Measurements from ENCODE around the gene PRODH. TPM values are rescaled to one million over a fixed set of nuclear protein-coding genes. Genes with fewer than 3 reads are reported as not detected.
"Not testable (repeated sequence)": the region's sequence is repeated elsewhere in the genome, so short reads cannot be mapped to it uniquely, and the experiment has no call there.

The PRODH gene
- total RNA-seq, 4 donors from 2014 or later = 48.3 to 202 (median 147) TPM

DNA sequence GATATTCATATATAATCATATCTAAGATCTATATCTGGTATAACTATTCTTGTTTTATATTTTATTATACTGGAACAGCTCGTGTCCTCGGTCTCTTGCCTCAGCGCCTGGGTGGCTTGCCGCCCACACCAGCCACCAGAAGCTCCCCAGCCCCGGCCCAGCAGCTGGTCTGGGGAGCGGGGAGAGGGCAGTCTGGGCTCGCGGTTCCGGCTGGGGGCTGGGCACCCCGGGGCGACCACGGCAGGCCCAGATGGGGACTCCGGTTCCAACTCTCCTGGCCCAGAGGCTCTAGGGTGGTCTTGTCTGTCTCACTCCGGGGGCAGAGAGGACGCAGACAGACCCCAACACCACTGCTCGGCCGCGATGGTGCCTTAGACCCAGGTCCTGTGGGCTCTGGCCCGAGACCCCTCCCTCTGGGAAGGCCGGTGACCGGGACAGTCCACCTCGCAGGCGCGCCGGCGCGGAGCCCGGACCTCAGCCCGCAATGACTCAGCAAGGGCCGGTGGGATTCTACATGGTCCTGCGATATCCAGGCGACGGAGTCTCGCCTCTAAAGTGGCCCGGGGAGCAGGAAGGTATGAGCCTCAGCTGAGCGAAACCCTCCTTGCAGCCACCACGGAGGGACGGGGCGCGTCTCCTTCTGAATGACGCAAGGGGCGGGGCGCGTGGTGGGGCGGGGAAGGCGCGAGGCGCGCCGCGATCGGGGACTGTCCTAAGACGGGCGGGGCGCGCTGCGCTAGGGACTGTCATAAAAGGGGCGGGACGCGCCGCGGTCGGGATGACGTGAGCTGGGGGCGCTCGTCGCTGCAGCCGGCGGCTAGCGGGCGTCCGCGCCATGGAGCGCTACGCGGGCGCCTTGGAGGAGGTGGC is 30.3 kb downstream of the PRODH start, which contains the start of gene DGCR6:
Gene DGCR6, plus strand, starts transcription at position 781 of the 870 bp plus-strand sequence. Its CDS starts 55 bp downstream, at position 836.
- no peak within 1 kb of the TSS for H3K4me3 ChIP-seq
- H3K27me3 ChIP-seq = no peaks in the 10 kb centered on the region
- H3K27ac ChIP-seq = no peak within 1 kb of the TSS
- DNase-seq (ENCODE audit: low spot score in 2 of 2) = no peak
- no CpG with 5 or more reads among the region's 77 CpGs for WGBS, 2 donors
- no peak for TF ChIP-seq EP300 (IDR thresholded peaks at IDR 0.05)
- TF ChIP-seq, protein P1, sequence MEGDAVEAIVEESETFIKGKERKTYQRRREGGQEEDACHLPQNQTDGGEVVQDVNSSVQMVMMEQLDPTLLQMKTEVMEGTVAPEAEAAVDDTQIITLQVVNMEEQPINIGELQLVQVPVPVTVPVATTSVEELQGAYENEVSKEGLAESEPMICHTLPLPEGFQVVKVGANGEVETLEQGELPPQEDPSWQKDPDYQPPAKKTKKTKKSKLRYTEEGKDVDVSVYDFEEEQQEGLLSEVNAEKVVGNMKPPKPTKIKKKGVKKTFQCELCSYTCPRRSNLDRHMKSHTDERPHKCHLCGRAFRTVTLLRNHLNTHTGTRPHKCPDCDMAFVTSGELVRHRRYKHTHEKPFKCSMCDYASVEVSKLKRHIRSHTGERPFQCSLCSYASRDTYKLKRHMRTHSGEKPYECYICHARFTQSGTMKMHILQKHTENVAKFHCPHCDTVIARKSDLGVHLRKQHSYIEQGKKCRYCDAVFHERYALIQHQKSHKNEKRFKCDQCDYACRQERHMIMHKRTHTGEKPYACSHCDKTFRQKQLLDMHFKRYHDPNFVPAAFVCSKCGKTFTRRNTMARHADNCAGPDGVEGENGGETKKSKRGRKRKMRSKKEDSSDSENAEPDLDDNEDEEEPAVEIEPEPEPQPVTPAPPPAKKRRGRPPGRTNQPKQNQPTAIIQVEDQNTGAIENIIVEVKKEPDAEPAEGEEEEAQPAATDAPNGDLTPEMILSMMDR (IDR thresholded peaks at IDR 0.05) = no peak
- no peak for TF ChIP-seq POLR2A (IDR thresholded peaks at IDR 0.05)
- H3K36me3 ChIP-seq = no peaks in the 10 kb centered on the region
- no peaks in the 10 kb centered on the region for H3K4me1 ChIP-seq
- H3K9me3 ChIP-seq = no peaks in the 10 kb centered on the region

DNA sequence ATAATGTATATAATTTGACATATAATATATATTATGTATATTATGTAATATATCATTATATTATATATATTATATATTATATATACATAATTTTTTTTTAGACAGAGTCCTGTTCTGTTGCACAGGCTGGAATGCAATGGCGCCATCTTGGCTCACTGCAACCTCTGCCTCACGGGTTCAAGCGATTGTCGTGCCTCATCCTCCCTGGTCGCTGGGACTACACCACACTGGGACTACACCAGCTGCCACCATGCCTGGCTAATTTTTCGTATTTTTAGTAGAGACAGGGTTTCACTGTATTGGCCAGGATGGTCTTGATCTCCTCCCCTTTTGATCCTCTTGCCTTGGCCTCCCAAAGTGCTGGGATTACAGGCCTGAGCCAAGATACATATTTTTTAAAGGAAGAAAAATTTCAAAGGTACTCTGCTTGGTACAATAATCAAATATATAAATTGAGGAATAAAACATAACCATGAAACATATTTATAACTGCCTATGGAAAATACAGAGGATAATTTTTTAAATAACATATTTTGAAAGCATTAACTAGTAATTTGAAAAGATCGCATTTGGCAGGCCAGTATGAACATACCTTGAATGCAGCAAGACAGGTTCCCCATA is 39.9 kb downstream of the PRODH start:
- H3K4me1 ChIP-seq; H3K27ac ChIP-seq; H3K4me3 ChIP-seq; DNase-seq (ENCODE audit: low spot score in 2 of 2); H3K9me3 ChIP-seq; H3K36me3 ChIP-seq; H3K27me3 ChIP-seq: not testable (repeated sequence)
- WGBS, 2 donors = 86 to 94% methylated on average over 1 to 6 of the region's 7 CpGs

DNA sequence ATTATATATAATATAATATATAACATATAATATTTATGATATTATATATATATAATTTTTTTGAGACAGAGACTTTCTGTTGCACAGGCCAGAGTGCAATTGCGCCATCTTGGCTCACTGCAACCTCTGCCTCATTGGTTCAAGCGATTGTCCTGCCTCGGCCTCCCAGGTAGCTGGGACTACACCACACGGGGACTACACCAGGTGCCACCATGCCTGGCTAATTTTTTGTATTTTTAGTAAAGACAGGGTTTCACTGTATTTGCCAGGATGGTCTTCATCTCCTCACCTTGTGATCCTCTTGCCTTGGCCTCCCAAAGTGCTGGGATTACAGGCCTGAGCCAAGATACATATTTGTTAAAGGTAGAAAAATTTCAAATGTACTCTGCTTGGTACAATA is 42.3 kb downstream of the PRODH start:
- not testable (repeated sequence) for H3K27ac ChIP-seq; H3K4me1 ChIP-seq; H3K4me3 ChIP-seq; H3K9me3 ChIP-seq; H3K36me3 ChIP-seq; DNase-seq (ENCODE audit: low spot score in 2 of 2); H3K27me3 ChIP-seq
- no CpG with 5 or more reads among the region's 4 CpGs for whole genome bisulfite sequencing, 2 donors

DNA sequence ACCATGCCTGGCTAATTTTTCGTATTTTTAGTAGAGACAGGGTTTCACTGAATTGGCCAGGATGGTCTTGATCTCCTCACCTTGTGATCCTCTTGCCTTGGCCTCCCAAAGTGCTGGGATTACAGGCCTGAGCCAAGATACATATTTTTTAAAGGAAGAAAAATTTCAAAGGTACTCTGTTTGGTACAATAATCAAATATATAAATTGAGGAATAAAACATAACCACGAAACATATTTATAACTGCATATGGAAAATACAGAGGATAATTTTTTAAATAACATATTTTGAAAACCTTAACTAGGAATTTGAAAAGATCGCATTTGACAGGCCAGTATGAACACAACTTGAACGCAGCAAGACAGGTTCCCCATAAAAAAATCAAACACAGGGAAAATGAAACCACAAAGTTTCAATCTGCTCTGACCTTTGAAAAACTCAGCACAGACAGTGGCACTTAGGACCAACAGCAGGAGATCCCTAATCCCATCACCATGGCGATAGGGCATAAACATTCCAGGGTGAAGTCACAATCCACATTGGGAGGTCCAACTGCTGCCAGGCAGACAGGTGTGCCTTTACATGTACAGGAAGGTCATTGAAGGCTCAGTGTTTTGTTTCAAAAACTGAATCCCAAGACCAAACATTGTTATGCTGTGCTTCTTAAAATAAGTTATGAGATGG is 45.4 kb downstream of the PRODH start:
- DNase-seq (ENCODE audit: low spot score in 2 of 2); H3K4me3 ChIP-seq; H3K27ac ChIP-seq; H3K4me1 ChIP-seq; H3K9me3 ChIP-seq; H3K27me3 ChIP-seq; H3K36me3 ChIP-seq: not testable (repeated sequence)
- 64 to 100% methylated on average over 1 of the region's 5 CpGs for WGBS, 2 donors

DNA sequence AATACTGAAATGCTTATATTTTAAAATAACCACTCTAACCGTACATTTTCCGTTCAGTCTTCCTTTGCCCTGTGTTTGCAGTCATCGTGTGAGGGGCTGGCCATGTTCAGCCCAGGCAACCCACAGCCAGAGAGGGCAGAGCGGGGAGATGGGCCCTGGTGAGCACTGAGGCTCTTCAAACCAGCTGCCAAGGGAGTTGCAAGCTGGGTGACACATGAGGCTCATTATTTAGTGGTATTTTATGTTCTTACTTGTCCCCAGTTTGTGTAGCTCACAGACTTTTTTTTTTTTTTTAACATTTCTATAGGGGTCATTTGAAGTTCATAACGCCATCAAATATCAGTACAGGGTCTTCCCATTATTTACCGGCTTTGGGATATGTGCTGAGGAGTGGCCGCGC is 48.0 kb downstream of the PRODH start:
- Histone ChIP-seq H3K27me3 (no peaks in the 10 kb centered on the region), H3K9me3 (no peaks in the 10 kb centered on the region), H3K4me1 (no peaks in the 10 kb centered on the region), H3K27ac (no peak overlapping the region), H3K36me3 (no peaks in the 10 kb centered on the region), H3K4me3 (no peak overlapping the region)
- TF ChIP-seq EP300 (IDR thresholded peaks at IDR 0.05) (no peak), POLR2A (IDR thresholded peaks at IDR 0.05) (no peak)
- TF ChIP-seq, protein P1 (IDR thresholded peaks at IDR 0.05) = no peak
- no peak for DNase-seq (ENCODE audit: low spot score in 2 of 2)
- 60% methylated on average over 2 of the region's 8 CpGs for WGBS, 2 donors

DNA sequence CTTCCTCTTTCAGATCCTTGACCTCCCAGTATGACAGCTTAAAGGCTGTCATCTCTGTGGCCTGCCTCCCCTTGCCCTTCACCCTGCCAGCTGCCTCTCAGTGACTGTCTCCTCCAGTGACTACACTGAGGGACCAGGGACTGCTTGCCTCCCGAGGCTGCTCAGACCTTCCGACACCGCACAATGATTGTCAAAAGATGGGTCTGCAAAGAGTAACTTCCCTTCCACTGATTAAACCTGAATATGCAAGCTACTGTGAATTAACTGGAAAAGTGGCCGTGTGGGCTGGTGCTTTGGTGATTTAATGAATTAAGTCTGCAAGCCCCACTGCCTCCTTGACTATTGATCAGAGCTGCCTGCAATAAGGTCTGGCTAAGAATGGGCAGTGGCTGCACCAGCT is 51.6 kb downstream of the PRODH start:
- H3K9me3 ChIP-seq; H3K4me3 ChIP-seq; H3K27me3 ChIP-seq; H3K36me3 ChIP-seq; H3K27ac ChIP-seq; DNase-seq (ENCODE audit: low spot score in 2 of 2); H3K4me1 ChIP-seq: not testable (repeated sequence)
- WGBS, 2 donors = 86 to 93% methylated on average over 3 to 4 of the region's 4 CpGs

DNA sequence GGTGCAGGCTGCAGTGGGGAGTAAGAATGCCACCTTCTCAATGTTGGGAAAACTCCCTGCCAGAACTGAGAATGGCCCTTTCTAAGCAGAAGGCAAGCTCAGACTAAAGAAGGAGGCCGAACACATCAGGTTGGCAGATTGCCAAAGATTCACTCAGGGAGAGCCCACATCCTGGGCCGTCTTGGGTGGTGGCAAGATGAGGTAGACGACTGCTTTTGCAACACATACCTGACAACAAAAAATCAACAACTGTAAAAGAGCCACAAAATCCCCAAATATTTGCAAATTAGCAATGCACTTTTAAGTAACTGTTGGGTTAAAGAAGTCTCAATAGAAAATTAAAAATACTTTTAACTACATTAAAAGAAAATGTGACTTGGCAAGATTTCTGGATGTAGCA is 54.8 kb downstream of the PRODH start:
- DNase-seq (ENCODE audit: low spot score in 2 of 2); H3K4me1 ChIP-seq; H3K27ac ChIP-seq; H3K36me3 ChIP-seq; H3K27me3 ChIP-seq; H3K4me3 ChIP-seq; H3K9me3 ChIP-seq: not testable (repeated sequence)
- 33 to 43% methylated on average over 3 of the region's 3 CpGs for WGBS, 2 donors

Other genes starting within 250 kb of the PRODH start
- gene DGCR6, start 30.0 kb downstream of the PRODH start, total RNA-seq = 10 to 100 TPM in 2 of 4 donors, 1 to 10 TPM in 2; 6.6 to 19.0 (median 12.9) TPM
- gene DGCR2, start 186.1 kb upstream of the PRODH start, total RNA-seq = 10 to 100 TPM; 57.6 to 68.0 (median 58.9) TPM
- gene TSSK2, start 195.0 kb upstream of the PRODH start, total RNA-seq = under 1 TPM in 1 of 4 donors, not detected in 3; 0.30 TPM
- 10 to 100 TPM; 15.3 to 18.6 (median 16.4) TPM for gene ESS2, start 208.4 kb upstream of the PRODH start, total RNA-seq
- gene GSC2, start 214.0 kb upstream of the PRODH start, total RNA-seq = not detected
- gene SLC25A1, start 242.4 kb upstream of the PRODH start, total RNA-seq = 100 to 1,000 TPM in 1 of 4 donors, 10 to 100 TPM in 3; 46.9 to 100 (median 86.2) TPM

All from tibial nerve (tissue), 4 donors.